Measurements from ENCODE around the gene TRPM4.

DNA sequence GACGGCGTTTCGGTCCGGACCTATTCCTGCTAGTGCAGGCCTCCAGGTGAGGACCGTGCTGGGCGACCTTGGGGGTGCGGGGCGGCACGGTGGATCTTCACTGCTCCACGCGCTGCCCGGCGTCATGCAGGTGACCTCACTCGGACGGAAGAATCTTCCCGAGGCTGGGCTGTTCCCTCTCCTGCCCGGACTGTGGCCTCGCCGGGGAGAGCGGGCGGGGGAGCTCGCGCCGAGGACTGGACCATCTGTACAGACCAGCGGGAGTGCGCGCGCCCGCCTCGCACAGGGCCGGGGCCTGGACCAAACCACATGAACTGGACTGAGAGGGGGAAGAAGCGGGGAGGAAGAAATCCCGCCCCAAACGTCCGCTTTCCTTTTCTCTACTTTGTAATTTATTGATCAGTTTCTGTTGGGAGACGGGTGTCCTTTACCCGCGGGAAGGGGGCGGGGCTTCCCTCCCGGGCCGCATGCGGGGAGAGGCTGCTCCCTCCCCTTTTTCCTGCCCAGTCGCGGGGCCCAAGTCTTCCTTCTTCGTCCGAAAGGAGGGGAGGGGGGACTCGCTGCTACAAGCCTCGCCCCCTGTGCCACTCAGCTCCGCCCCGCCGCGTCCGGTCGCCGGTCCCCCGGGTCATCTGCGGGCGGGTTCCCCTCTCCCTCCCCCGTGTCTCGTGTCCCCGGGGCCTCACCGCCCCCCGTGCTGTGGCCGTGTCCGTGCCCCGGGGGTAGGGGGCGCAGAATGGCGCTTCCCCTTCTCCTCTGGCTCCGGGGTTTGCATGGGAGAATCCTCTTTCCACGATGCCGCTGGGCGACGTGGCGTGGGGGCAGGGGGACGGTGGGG, 7.3 kb upstream of the TRPM4 start:
- TF ChIP-seq, protein P1, sequence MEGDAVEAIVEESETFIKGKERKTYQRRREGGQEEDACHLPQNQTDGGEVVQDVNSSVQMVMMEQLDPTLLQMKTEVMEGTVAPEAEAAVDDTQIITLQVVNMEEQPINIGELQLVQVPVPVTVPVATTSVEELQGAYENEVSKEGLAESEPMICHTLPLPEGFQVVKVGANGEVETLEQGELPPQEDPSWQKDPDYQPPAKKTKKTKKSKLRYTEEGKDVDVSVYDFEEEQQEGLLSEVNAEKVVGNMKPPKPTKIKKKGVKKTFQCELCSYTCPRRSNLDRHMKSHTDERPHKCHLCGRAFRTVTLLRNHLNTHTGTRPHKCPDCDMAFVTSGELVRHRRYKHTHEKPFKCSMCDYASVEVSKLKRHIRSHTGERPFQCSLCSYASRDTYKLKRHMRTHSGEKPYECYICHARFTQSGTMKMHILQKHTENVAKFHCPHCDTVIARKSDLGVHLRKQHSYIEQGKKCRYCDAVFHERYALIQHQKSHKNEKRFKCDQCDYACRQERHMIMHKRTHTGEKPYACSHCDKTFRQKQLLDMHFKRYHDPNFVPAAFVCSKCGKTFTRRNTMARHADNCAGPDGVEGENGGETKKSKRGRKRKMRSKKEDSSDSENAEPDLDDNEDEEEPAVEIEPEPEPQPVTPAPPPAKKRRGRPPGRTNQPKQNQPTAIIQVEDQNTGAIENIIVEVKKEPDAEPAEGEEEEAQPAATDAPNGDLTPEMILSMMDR (IDR thresholded peaks at IDR 0.05): no peak
- peak; percentile 68 to 81 for TF ChIP-seq POLR2A (IDR thresholded peaks at IDR 0.05)

Measured in Peyer's patch (tissue), 4 donors.